ENCODE data around the gene BEND3.

The BEND3 gene

DNA sequence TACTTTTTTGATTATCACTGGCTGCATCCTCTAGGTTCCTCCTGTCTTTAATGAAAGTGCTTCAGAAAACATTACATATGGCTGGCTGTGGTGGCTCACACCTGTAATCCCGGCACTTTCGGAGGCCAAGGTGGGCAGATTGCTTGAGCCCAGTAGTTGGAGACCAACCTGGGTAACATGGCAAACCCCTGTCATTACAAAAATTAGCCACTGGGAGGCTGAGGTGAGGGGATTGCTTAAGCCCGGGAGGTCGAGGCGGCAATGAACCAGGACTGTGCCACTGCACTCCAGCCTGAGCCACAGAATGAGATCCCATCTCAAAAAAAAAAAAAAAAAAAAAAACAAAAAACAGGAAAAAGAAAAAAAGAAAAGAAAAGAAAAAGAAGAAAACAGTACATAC is 35.3 kb downstream of the BEND3 start:
- no peak for DNase-seq

DNA sequence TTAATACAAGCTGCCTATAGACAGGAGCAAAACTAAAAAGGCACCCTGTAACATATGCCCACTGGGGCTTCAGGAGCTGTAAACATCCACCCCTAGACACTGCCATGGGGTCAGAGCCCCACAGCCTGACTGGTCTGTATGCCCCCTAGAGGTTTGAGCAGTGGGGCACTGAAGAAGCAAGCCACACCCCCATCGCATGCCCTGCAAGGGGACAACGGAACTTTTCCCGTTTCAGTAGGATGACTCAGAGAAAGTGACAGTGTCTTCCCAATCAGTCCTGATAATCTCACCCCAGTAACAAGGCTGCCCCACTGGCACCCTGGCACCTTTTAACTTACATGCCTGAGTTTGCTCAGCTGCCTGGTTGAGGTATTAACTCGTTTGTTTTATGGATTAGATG is 35.9 kb downstream of the BEND3 start:
- DNase-seq, result no peak

DNA sequence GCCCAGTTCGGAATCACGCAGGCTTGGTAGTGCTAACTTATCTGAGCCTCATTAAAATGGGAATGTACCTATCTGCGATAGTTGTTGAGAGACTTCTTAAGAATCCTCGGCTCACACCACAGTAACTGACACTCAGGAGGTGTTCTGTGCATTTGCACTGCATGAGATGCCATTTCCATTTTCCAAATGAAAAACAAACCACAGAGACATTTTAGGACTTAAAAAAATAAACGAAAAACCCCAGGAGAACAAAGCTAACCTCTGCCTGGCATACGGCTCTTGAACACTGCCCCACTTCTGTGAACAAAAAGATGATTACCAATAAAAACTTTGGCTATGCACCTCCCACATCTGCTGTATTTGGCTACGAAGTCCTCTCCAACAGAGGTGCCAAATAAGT is 37.6 kb downstream of the BEND3 start:
- DNase-seq, result no peak

DNA sequence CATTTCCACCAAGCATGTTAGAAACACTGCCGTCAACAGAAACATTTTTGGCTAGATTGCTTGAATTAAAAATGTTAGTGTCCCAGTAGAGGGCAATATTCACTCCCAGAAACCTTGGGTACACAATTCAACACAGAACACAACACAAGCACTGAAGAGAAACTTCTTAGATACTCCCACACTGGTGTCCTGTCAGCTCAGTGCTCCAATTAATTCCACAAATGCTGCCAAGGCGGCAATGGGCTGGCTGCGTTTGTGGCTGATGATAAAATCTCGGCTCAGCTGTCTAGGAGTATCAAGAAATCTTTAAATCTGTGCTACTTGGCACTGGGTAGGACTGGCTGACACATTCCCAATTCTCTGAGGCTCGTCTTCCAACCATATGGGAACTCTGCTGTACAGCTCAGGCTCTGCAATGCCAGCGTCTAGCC is 39.3 kb downstream of the BEND3 start:
- no peak for DNase-seq

DNA sequence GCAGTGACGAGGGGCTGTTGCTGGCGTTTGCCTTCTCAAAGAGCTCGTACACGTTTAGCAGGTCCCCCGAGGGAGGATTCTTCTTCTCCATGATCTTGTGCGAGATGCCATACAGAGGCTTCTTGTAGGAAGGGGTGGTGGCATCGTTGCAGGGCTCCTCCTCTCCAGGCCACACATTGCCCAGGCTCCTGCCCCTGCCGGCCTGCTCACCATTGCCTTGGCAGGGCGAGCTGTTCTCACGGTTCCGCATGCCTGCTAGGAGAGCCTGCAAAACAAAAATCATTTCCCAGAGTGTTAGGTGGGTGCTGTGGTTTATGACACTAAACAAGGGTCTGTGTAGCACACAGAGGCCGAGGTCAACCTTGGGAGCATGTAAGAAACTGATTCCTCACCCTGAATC is 44.6 kb downstream of the BEND3 start:
- DNase-seq, result no peak

GRCh38 chr6:107069631-107070548 is 45.4 kb downstream of the BEND3 start:
- DNase-seq, result no peak

DNA sequence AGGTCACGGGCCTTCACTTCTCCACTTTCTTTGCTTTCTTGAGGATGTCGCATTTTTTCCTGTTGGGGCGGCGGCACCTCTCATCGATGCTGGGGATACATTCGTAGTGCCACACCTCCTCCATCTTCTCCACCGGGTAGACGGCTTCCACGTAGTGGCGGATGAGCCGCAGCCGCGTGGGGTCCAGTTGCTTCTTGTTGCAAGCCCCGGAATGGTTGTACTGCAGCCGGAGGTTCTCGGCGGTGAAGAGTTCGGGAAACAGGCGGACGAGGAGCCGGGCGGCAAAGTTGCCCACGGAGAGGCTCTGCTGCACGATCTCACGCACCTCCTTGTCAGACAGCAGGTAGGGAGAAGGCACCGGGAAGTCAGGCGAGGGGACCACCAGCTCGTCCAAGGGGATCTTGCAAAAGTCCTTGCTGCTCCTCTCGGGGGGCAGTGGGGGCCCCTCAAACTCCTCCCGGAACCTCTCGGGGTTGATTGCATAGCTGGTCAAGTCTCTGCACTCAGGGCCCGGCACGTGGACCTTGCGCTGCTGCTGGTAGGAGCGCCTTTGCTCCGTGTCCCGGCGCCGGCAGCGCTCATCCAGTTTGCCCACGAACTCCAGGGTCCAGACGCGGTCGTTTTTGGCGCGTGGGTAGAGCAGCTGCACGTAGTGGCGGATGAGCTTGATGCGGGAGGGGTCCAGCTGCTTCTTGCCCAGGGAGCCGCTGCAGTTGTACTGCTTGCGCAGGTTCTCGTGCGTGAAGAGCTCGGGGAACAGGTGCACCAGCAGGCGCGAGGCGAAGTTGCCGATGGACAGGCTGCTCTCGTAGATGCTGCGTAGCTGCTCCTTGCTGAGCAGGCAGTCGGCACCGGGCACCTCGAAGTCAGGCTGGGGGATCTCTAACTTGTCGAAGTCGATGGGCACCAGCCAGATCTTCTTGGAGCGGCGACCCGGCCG is 46.4 kb downstream of the BEND3 start:
- DNase-seq, result no peak

GRCh38 chr6:107066697-107067659 is 48.3 kb downstream of the BEND3 start:
- no peak for DNase-seq

DNA sequence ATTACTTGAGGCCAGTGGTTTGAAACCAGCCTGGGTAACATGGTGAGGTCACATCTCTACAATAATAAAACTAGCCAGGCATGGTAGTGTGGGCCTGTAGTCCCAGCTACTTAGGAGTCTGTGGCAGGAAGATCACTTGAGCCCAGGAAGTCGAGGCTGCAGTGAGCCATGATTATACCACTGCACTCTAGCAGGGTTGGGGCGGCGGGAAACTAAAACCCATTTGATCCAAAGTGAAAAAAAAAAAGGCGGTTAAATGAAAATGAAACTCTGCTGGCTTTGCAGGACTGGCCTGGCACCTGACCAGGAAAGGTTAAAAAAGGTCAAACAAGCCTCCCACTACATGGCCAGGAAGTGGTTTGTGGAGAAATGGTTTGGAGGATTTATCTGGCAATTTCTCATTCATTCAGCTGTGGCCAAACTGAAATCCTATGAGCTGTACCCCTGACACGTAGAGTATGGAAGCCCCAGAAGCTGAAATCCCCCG is 50.7 kb downstream of the BEND3 start:
- DNase-seq, result peak; percentile 24

- no peak for DNase-seq
Measured at GRCh38 chr6:107062691-107063090, 52.6 kb downstream of the BEND3 start.

GRCh38 chr6:107061125-107062020 is 53.9 kb downstream of the BEND3 start:
- DNase-seq, result no peak

DNA sequence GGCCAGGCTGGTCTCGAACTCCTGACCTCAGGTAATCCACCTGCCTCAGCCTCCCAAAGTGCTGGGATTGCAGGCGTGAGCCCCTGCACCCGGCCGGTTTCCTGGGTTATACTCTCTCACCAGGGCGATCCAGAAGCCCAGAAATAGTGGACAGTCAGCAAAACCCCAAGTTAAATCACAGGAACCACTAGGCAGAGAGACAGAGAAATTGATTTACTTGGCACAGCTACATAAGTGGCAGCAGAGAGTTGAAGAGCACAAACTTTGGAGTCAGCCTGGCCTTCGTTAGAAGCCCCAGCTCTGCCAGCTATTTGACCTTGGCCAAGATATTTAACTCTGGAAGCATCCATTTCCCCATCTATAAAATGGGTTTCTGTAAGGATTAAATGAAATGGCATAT is 54.6 kb downstream of the BEND3 start:
- no peak for DNase-seq

DNA sequence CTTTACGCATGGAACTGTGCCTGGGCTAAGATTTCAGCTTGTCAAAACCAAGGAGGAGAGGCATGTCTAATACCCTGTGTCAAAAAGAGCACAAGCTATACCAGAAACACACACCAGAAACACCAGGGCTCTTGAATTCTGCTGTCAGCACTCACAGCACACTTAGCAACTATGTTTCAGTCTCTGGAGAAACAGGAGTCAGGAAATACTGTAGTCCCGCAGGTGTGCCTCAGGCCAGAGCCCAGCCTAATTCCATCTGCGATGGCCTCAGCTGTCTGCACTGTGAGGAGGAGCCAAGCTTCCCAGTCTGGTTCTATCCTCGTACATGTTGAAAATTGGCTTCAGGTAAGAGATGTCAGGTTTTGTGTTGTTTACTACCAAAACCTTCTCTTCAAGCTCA is 55.7 kb downstream of the BEND3 start:
- no peak for DNase-seq

DNA sequence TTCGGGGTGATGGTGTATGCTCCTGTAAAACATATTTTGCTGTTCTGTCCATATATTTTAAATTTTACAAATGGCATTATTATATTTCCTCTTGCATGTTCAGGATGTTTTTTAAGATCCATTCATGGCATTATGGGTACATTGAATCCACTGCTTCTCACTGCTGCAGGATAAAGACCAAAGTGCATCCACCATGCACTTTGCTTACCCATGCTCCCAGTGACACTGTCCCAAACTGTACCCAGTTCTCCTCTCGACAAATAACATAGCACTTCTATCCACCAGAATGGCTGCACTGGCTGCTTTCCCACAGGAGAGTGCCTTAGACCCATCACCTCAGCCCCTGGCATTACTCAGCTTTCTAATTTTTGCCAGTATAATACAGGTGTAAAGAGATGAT is 57.6 kb downstream of the BEND3 start:
- DNase-seq, result no peak

DNA sequence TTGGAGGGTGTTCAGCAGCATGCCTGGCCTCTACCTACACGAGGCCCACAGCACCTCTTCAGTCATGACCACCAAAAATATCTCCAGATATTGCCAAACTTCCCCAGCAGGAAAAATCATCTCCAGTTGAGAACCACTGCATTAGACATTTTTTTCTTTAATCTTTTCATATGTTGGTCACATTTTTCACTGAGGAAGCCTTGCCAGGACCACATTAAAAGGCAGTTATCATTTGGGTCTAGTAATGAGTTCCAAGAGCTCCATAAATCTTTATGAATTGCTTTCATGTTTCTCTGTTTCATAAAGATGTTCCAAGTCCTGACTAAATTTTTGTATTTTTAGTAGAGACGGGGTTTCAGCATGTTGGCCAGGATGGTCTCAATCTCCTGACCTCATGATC is 58.5 kb downstream of the BEND3 start:
- DNase-seq, result no peak

- DNase-seq, result no peak
Measured at GRCh38 chr6:107047807-107048206, 67.5 kb downstream of the BEND3 start.

GRCh38 chr6:107045826-107046675 is 69.3 kb downstream of the BEND3 start:
- DNase-seq, result peak; percentile 89

DNA sequence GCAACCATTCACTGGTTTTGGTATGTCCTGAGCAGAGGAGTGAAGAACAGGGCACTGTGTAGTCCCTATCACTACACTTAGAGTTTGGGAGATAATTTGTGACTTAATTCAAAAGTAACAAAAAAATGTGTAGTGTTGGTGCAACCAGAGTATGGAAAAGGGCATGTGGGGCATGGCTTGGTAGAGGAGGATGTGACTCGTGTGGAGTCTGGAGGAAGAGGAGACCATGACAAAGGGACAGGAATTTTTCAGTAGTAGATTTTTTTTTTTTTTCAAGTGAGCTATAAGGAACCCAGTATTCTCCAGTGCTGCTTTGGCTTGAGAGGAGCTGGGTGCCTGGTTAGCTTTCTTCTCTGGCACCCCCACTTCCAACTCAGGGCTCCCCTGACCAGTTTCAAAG is 82.2 kb downstream of the BEND3 start:
- no peak for DNase-seq

DNA sequence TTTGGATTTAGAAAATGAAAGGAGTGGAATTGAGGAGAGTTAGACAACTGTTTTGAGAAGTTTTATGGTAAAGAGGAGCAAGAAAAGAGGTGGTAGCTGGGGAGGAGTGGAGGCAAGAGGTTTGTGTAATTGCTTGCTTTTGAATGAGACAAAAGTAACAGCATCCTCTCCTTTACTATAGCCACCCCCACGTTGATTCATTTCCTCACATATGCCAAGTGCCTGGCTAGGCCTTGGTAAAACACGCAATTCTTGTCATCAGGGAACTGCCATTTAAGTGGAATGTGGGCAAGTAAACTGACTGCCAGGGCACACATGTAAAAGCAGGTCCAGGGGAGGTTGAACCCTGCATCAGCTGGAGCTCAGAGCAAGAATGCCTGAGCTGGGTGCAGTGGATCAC is 83.3 kb downstream of the BEND3 start:
- no peak for DNase-seq

DNA sequence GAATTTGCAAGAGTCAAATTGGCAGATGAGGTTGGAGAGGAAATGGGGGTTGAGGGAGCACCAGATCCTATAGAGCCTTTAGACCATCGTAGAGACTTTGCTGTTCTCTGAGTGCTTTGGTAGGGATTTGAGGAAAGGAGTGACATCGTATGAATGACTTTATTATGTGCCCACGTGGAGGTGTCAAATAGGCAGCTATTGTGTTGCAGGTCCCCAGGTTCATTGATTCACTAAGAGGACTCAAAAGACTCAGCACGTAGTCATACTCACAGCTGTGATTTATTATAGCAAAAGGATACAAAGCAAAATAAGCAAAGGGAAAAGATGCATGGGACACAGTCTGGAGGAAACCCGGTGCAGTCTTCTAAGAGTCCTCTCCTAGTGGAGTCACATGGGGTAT is 85.2 kb downstream of the BEND3 start:
- DNase-seq, result no peak
